ENCODE measurements around the gene PRR5.

The PRR5 gene

GRCh38 chr22:44752285-44753188, 50.5 kb downstream of the PRR5 start, which contains the start of gene ARHGAP8:
ARHGAP8 (plus strand) TSS chr22:44752575; CDS start chr22:44786528, 33,953 bp downstream.
- WGBS (ENCODE audit: extremely low coverage, insufficient coverage, low lambda C conversion rate), result no CpG with 5 or more reads among the region's 78 CpGs
- H3K4me3 ChIP-seq (ENCODE audit: low read length), result peak within 1 kb of the TSS; percentile 65
- DNase-seq, result peak; percentile 39

GRCh38 chr22:44753189-44754042, 51.4 kb downstream of the PRR5 start:
- peaks cover under 1% of the 10 kb centered on the region for H3K79me1 ChIP-seq (ENCODE audit: low read length)
- H3K4me2 ChIP-seq (ENCODE audit: low read length), result peak overlapping the region; percentile 88
- no peak overlapping the region for H3K18ac ChIP-seq (ENCODE audit: low read length)
- no peak overlapping the region for H3K4ac ChIP-seq (ENCODE audit: low read depth, low read length)
- H4K8ac ChIP-seq (ENCODE audit: low read depth, low read length), result no peak overlapping the region
- H2AK5ac ChIP-seq (ENCODE audit: low read length), result no peak overlapping the region
- no peak overlapping the region for H4K5ac ChIP-seq (ENCODE audit: low read length)
- H2BK120ac ChIP-seq (ENCODE audit: low read depth, low read length), result no peak overlapping the region
- no peaks in the 10 kb centered on the region for H3K79me2 ChIP-seq (ENCODE audit: control insufficient read depth, insufficient read depth, low read length)
- no peaks in the 10 kb centered on the region for H3K36me3 ChIP-seq (ENCODE audit: control insufficient read depth, insufficient read depth, low read length)
- no peak overlapping the region for H2BK5ac ChIP-seq (ENCODE audit: low read length)
- H3K23ac ChIP-seq (ENCODE audit: low read length), result no peak overlapping the region
- H3K27me3 ChIP-seq (ENCODE audit: insufficient read depth, low read length, poor library complexity), result no peaks in the 10 kb centered on the region
- H3K4me3 ChIP-seq (ENCODE audit: low read length), result no peak overlapping the region
- H2BK15ac ChIP-seq (replicated peaks; ENCODE audit: low read depth), result no peak overlapping the region
- H3K27ac ChIP-seq (ENCODE audit: low read depth, low read length), result no peak overlapping the region
- peak; percentile 56 for DNase-seq
- peaks cover 11% of the 10 kb centered on the region for H3K4me1 ChIP-seq (ENCODE audit: control insufficient read depth, low read depth, low read length)
- peak overlapping the region; percentile 44 for H3K56ac ChIP-seq (ENCODE audit: low read length)
- WGBS (ENCODE audit: extremely low coverage, insufficient coverage, low lambda C conversion rate), result no CpG with 5 or more reads among the region's 29 CpGs
- H3K9ac ChIP-seq (ENCODE audit: low read length), result peak overlapping the region; percentile 31

More at GRCh38 chr22:44752285-44753188, 50.5 kb downstream of the PRR5 start, which contains the start of gene ARHGAP8:
- H3K27me3 ChIP-seq (ENCODE audit: insufficient read depth, low read length, poor library complexity), result no peaks in the 10 kb centered on the region
- H3K27ac ChIP-seq (ENCODE audit: low read depth, low read length), result no peak within 1 kb of the TSS
- peak within 1 kb of the TSS; percentile 61 for H3K4ac ChIP-seq (ENCODE audit: low read depth, low read length)
- H3K56ac ChIP-seq (ENCODE audit: low read length), result peak within 1 kb of the TSS; percentile 89
- H2BK15ac ChIP-seq (replicated peaks; ENCODE audit: low read depth), result no peak within 1 kb of the TSS
- peak within 1 kb of the TSS; percentile 88 for H3K4me2 ChIP-seq (ENCODE audit: low read length)
- no peak within 1 kb of the TSS for H2BK5ac ChIP-seq (ENCODE audit: low read length)
- no peaks in the 10 kb centered on the region for H3K36me3 ChIP-seq (ENCODE audit: control insufficient read depth, insufficient read depth, low read length)
- no peak within 1 kb of the TSS for H2BK120ac ChIP-seq (ENCODE audit: low read depth, low read length)
- no peaks in the 10 kb centered on the region for H3K79me1 ChIP-seq (ENCODE audit: low read length)
- H3K18ac ChIP-seq (ENCODE audit: low read length), result peak within 1 kb of the TSS; percentile 75
- H3K79me2 ChIP-seq (ENCODE audit: control insufficient read depth, insufficient read depth, low read length), result no peaks in the 10 kb centered on the region
- peaks cover 11% of the 10 kb centered on the region for H3K4me1 ChIP-seq (ENCODE audit: control insufficient read depth, low read depth, low read length)
- H3K23ac ChIP-seq (ENCODE audit: low read length), result no peak within 1 kb of the TSS
- no peak within 1 kb of the TSS for H4K5ac ChIP-seq (ENCODE audit: low read length)
- H4K8ac ChIP-seq (ENCODE audit: low read depth, low read length), result peak within 1 kb of the TSS; percentile 65
- H3K9ac ChIP-seq (ENCODE audit: low read length), result peak within 1 kb of the TSS; percentile 72
- H2AK5ac ChIP-seq (ENCODE audit: low read length), result no peak within 1 kb of the TSS

GRCh38 chr22:44754998-44755397, 53.0 kb downstream of the PRR5 start:
- H3K4me1 ChIP-seq (ENCODE audit: control insufficient read depth, low read depth, low read length), result peaks cover 11% of the 10 kb centered on the region
- no peak overlapping the region for H2BK15ac ChIP-seq (replicated peaks; ENCODE audit: low read depth)
- peaks cover 3% of the 10 kb centered on the region for H3K79me1 ChIP-seq (ENCODE audit: low read length)
- no peak overlapping the region for H3K18ac ChIP-seq (ENCODE audit: low read length)
- peak; percentile 28 for DNase-seq
- WGBS (ENCODE audit: extremely low coverage, insufficient coverage, low lambda C conversion rate), result no CpG with 5 or more reads among the region's 7 CpGs
- H3K36me3 ChIP-seq (ENCODE audit: control insufficient read depth, insufficient read depth, low read length), result no peaks in the 10 kb centered on the region
- peaks cover 1% of the 10 kb centered on the region for H3K79me2 ChIP-seq (ENCODE audit: control insufficient read depth, insufficient read depth, low read length)
- no peak overlapping the region for H4K5ac ChIP-seq (ENCODE audit: low read length)
- H2BK120ac ChIP-seq (ENCODE audit: low read depth, low read length), result no peak overlapping the region
- no peak overlapping the region for H3K27ac ChIP-seq (ENCODE audit: low read depth, low read length)
- peak overlapping the region; percentile 46 for H2AK5ac ChIP-seq (ENCODE audit: low read length)
- no peak overlapping the region for H3K4me2 ChIP-seq (ENCODE audit: low read length)
- H4K8ac ChIP-seq (ENCODE audit: low read depth, low read length), result no peak overlapping the region
- H3K23ac ChIP-seq (ENCODE audit: low read length), result no peak overlapping the region
- H3K27me3 ChIP-seq (ENCODE audit: insufficient read depth, low read length, poor library complexity), result no peaks in the 10 kb centered on the region
- no peak overlapping the region for H3K4ac ChIP-seq (ENCODE audit: low read depth, low read length)
- H2BK5ac ChIP-seq (ENCODE audit: low read length), result no peak overlapping the region
- H3K56ac ChIP-seq (ENCODE audit: low read length), result peak overlapping the region; percentile 45
- H3K4me3 ChIP-seq (ENCODE audit: low read length), result no peak overlapping the region
- peak overlapping the region; percentile 3 for H3K9ac ChIP-seq (ENCODE audit: low read length)

GRCh38 chr22:44755417-44755816, 53.4 kb downstream of the PRR5 start:
- H3K23ac ChIP-seq (ENCODE audit: low read length), result peak overlapping the region; percentile 31
- no peak overlapping the region for H2AK5ac ChIP-seq (ENCODE audit: low read length)
- peak overlapping the region; percentile 27 for H3K56ac ChIP-seq (ENCODE audit: low read length)
- DNase-seq, result peak; percentile 49
- H3K18ac ChIP-seq (ENCODE audit: low read length), result no peak overlapping the region
- peaks cover 1% of the 10 kb centered on the region for H3K79me2 ChIP-seq (ENCODE audit: control insufficient read depth, insufficient read depth, low read length)
- peak overlapping the region; percentile 17 for H3K9ac ChIP-seq (ENCODE audit: low read length)
- peaks cover 4% of the 10 kb centered on the region for H3K79me1 ChIP-seq (ENCODE audit: low read length)
- no peaks in the 10 kb centered on the region for H3K27me3 ChIP-seq (ENCODE audit: insufficient read depth, low read length, poor library complexity)
- no peak overlapping the region for H3K4me3 ChIP-seq (ENCODE audit: low read length)
- no CpG with 5 or more reads among the region's 6 CpGs for WGBS (ENCODE audit: extremely low coverage, insufficient coverage, low lambda C conversion rate)
- H3K4me1 ChIP-seq (ENCODE audit: control insufficient read depth, low read depth, low read length), result peaks cover 11% of the 10 kb centered on the region
- H3K36me3 ChIP-seq (ENCODE audit: control insufficient read depth, insufficient read depth, low read length), result no peaks in the 10 kb centered on the region
- no peak overlapping the region for H2BK5ac ChIP-seq (ENCODE audit: low read length)
- H3K27ac ChIP-seq (ENCODE audit: low read depth, low read length), result no peak overlapping the region
- H2BK120ac ChIP-seq (ENCODE audit: low read depth, low read length), result no peak overlapping the region
- H3K4me2 ChIP-seq (ENCODE audit: low read length), result peak overlapping the region; percentile 13
- no peak overlapping the region for H4K5ac ChIP-seq (ENCODE audit: low read length)
- H2BK15ac ChIP-seq (replicated peaks; ENCODE audit: low read depth), result no peak overlapping the region
- H4K8ac ChIP-seq (ENCODE audit: low read depth, low read length), result no peak overlapping the region
- H3K4ac ChIP-seq (ENCODE audit: low read depth, low read length), result no peak overlapping the region

GRCh38 chr22:44755956-44756361, 54.0 kb downstream of the PRR5 start:
- Histone ChIP-seq H2BK15ac (replicated peaks; ENCODE audit: low read depth) (no peak overlapping the region), H3K4me2 (ENCODE audit: low read length) (peak overlapping the region; percentile 39), H3K4me3 (ENCODE audit: low read length) (no peak overlapping the region), H3K4me1 (ENCODE audit: control insufficient read depth, low read depth, low read length) (peaks cover 11% of the 10 kb centered on the region), H4K5ac (ENCODE audit: low read length) (no peak overlapping the region), H3K27me3 (ENCODE audit: insufficient read depth, low read length, poor library complexity) (no peaks in the 10 kb centered on the region), H3K79me1 (ENCODE audit: low read length) (peaks cover 4% of the 10 kb centered on the region), H2BK120ac (ENCODE audit: low read depth, low read length) (no peak overlapping the region), H3K23ac (ENCODE audit: low read length) (no peak overlapping the region), H3K9ac (ENCODE audit: low read length) (peak overlapping the region; percentile 17), H3K27ac (ENCODE audit: low read depth, low read length) (no peak overlapping the region), H2AK5ac (ENCODE audit: low read length) (no peak overlapping the region), H3K79me2 (ENCODE audit: control insufficient read depth, insufficient read depth, low read length) (peaks cover 1% of the 10 kb centered on the region), H3K4ac (ENCODE audit: low read depth, low read length) (no peak overlapping the region), H2BK5ac (ENCODE audit: low read length) (no peak overlapping the region), H4K8ac (ENCODE audit: low read depth, low read length) (no peak overlapping the region), H3K56ac (ENCODE audit: low read length) (peak overlapping the region; percentile 27), H3K18ac (ENCODE audit: low read length) (no peak overlapping the region), H3K36me3 (ENCODE audit: control insufficient read depth, insufficient read depth, low read length) (no peaks in the 10 kb centered on the region)
- whole genome bisulfite sequencing (ENCODE audit: extremely low coverage, insufficient coverage, low lambda C conversion rate), result no CpG with 5 or more reads among the region's 9 CpGs
- DNase-seq, result peak; percentile 79
